Endometrial microvascular endothelial cells (primary cell): Measurements from ENCODE around the gene PPP1R14B. TPM values are rescaled to one million over a fixed set of nuclear protein-coding genes. Genes with fewer than 3 reads are reported as not detected.

ENCODE experiments used
- in situ Hi-C: cut with HindIII; loops from 2 replicates; pipeline ENCODE4 v1.10.0; 2017; ENCODE audit warnings: low sequenced_read_pairs, low pct_unique_long_range_greater_than_20kb; ENCODE audit errors: inconsistent ontology term
- total RNA-seq: library from RNA; depleted of rRNA; stranded (reverse); fragments of >200 nt; gene quantifications from one replicate; pipeline ENCODE4 v1.2.3, GENCODE V29; 2015; ENCODE audit errors: inconsistent ontology term

PPP1R14B gene
- total RNA-seq, 1 donor from 2014 or later = 283 TPM

DNA sequence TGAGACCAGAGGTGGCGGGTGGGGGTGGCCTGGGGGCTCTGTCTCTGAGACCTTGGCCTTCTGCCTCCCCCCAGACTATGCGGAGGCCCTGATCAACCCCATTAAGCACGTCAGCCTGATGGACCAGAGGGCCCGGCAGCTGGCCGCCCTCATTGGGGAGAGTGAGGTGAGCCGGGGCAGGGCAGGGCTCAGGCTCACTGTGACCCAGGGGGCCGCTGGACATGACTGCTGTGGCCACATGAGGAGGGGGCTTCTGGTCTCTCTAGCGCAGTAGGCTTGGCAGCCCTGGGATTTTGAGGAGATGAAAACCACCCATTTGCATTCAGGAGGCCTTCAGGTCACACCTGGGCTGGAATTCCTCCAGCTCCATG, 17.2 kb upstream of the PPP1R14B start:
- in situ Hi-C loops = no loop called here

DNA sequence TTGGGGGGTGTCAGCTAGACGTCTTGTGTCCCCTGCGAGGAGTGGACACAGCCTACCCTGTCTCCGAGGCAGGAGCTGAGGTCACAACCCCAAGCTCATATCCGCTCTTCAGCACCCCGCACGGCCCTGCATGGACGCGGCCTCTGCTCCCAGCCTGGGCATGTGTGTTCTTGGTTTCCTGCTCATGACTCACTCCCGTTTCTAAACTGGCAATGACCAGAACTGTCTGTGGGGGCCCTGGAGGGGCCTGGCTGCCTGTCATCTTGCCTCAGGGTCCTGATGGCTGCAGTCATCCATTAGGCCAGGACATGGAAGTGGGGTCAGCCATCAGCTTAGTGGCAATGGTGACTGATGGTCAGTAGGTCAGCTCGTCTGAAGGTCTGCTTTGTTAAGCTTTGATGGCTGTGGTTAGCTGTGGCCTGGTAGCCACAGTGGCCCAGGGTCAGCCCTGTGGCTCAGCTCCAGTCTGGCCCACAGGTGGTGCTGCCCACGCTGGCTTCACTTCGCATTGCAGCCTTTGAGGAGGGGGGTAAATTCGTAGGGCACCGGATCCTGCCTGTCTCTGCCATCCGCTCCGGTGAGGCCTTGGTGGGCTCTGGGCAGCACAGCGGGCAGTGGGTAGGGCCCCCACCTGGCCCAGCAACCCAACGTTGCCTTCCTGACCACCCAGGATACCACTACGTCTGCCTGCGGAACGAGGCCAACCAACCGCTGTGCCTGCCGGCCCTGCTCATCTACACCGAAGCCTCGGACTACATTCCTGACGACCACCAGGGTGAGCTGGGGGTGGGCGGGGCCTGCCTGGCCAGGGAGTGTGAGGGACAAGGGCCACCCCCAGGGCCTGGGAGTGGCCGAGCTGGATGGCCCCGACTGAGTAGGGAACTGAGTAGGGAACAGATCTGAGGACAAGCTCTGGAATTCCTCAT, 16.5 kb upstream of the PPP1R14B start:
- in situ Hi-C loops = no loop called here

DNA sequence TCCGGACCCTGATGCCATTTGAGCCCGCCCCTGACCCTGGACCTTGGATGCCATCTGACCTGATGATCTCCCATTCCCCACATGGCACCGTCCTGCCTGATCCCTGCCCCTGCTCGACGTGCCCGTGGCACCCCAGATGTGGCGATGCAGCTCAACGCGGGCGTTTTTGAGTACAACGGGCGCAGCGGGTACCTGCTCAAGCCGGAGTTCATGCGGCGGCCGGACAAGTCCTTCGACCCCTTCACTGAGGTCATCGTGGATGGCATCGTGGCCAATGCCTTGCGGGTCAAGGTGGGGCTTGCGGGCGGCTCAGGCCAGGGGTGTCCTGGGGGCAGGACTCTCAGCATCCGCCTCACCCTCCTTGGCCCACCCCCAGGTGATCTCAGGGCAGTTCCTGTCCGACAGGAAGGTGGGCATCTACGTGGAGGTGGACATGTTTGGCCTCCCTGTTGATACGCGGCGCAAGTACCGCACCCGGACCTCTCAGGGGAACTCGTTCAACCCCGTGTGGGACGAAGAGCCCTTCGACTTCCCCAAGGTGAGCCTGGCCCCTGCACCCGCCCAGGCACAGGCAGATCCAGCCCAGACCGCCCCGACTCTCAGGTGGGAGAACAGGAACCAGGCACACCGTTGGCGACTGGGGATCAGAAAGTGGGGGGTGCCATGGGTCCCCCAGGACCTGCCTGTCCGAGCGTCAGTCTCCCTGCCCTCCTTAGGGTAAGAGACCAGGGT, 15.7 kb upstream of the PPP1R14B start:
- in situ Hi-C loops = no loop called here

DNA sequence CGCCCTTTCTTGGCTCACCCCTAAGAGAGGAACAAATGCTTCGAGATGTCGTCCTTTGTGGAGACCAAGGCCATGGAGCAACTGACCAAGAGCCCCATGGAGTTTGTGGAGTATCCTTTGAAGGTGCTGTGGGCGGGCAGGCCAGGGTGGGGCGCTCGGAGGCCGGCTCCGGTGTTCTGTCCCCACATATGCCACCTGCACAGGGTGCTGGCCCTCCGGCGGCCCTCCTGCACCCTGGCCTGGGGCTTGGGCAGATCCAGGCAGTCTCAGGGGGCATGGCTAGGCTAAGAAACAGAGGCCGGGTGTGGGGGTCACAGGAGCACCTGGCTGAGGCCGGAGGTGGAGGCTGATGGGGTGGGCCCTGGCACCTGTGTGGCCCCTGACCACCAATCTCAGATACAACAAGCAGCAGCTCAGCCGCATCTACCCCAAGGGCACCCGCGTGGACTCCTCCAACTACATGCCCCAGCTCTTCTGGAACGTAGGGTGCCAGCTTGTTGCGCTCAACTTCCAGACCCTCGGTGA, 14.9 kb upstream of the PPP1R14B start:
- in situ Hi-C loops = no loop called here

GRCh38 chr11:64260147-64260708, 13.5 kb upstream of the PPP1R14B start:
- in situ Hi-C loops = no loop called here

- in situ Hi-C loops = no loop called here
Measured at GRCh38 chr11:64259533-64260067, 12.9 kb upstream of the PPP1R14B start.

DNA sequence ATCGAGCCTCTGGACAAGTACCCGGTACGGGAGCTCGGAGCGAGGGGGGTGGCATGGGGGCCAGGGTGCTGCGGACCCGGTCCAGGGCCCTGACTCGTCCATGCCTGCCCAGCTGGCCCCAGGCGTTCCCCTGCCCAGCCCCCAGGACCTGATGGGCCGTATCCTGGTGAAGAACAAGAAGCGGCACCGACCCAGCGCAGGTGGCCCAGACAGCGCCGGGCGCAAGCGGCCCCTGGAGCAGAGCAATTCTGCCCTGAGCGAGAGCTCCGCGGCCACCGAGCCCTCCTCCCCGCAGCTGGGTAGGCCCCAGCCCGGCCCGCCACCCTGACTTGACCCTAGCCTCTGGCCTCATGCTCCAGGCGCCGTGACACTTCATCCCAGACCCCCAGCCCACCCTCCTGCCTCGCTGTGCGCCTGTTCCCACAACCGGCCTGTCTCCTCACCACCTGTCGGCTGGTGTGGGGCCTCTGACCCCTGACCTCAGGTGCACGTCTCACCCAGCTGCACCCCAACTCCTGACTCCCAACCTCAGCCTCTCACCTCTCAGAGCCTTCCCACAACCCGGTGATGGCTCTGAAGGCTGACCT, 12.3 kb upstream of the PPP1R14B start:
- in situ Hi-C loops = no loop called here

DNA sequence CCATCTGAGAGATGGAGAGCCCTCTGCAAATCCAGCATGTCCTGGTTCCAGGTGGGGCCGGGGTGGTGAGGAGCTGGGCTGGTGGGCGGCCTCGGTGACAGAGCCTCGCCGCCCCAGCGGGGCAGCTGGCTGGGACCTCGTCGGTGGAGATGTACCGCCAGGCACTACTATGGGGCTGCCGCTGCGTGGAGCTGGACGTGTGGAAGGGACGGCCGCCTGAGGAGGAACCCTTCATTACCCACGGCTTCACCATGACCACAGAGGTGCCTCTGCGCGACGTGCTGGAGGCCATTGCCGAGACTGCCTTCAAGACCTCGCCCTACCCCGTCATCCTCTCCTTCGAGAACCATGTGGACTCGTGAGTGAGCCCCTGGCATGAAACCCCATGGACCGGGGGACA, 11.6 kb upstream of the PPP1R14B start:
- in situ Hi-C loops = no loop called here

DNA sequence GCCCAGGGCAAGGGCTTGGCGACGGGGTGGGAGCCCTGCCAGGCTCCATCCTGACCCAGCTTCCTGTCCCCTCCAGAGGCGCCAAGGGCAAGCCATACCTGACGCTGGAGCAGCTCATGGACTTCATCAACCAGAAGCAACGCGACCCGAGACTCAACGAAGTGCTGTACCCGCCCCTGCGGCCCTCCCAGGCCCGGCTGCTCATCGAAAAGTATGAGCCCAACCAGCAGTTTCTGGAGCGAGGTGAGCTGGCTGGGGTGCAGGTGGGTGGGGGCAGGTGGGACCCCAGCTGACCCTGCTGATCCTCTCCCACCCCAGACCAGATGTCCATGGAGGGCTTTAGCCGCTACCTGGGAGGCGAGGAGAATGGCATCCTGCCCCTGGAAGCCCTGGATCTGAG, 9.6 kb upstream of the PPP1R14B start:
- in situ Hi-C loops = no loop called here

DNA sequence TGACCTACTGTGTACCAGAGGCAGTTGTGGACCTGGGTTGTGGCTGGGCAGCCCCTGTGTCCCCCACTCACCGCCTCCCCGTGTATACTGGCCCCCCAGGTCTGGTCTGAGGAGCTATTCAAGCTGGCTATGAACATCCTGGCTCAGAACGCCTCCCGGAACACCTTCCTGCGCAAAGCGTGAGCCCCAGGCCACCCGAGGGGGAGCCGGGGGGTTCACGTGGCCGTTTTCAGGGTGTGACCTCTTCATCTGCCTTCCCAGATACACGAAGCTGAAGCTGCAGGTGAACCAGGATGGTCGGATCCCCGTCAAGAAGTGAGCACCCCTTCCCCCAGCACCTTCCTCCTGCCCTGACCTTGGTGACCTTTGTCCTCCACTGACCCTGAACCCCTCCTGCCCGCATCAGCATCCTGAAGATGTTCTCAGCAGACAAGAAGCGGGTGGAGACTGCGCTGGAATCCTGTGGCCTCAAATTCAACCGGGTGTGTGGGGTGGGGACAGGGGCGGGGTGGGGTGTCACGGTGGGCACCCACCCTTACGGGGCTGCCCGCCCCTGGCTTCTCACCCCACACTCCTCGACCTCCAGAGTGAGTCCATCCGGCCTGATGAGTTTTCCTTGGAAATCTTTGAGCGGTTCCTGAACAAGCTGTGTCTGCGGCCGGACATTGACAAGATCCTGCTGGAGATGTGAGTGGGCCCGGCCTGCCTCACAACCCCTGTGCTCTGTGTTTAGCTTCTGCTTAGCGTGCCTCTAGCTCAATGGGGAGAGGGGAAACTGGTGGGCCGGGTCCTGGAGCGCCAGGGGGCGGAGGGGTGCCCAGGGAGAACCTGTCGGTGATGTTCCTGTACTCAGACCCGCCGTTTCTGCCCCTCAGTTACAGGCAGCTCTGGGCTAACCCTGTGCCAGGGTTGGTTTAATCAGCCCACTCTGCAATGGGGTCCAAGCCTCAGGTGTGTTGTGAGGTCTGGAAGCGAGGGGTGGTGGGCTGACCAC, 8.7 kb upstream of the PPP1R14B start:
- in situ Hi-C loops = no loop called here

- in situ Hi-C loops = no loop called here
Measured at GRCh38 chr11:64254326-64254725, 7.6 kb upstream of the PPP1R14B start.

- in situ Hi-C loops = no loop called here
Measured at GRCh38 chr11:64253481-64253880, 6.7 kb upstream of the PPP1R14B start.

GRCh38 chr11:64253043-64253442, 6.3 kb upstream of the PPP1R14B start:
- in situ Hi-C loops = no loop called here

GRCh38 chr11:64252003-64252872, 5.5 kb upstream of the PPP1R14B start:
- in situ Hi-C loops = no loop called here

DNA sequence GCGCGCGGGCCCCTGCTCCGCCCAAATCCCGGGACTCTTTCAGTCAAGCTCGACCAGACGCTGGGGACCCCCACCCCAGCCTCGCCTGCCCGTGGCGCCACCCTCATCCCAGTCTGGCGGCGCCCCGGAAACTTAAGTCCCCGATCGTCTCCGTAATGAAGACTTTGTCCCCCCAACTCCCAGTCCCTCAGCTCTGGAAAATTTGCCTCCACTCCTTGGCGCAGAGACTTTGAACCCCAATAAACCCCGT, 4.9 kb upstream of the PPP1R14B start:
- in situ Hi-C loops = no loop called here

DNA sequence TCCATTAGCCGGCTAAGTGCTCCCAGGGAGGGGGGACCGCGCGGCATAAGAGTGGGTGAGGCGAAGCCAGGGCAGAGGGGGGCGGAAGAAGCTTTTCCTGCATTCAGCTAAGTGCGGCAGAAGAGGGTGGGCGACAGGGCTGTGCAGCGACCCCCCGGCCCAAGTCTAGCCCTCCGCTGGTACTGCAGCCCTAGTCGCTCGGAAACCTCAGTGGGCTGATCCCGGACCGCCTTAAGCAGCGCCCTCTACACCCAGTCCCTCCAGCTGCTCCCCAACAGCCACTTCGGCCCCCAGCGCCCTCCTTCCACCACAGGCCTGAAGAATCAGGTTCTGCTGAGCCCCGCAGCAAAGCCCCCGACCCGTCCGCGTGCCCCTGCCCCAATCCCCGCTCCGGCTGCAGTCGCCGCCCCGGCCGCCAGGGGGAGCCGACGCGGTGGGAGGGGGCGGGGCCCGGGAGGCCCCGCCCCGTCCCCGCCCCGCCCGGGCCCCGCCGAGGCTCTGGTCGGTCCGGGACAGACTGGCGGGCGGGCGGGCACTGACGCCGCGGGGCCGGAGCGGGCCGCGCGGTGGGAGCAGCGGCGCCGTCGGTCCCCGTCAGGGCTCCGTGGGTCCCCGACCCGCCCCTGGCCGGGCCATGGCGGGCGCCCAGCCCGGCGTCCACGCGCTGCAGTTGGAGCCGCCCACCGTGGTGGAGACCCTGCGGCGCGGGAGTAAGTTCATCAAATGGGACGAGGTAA, 4.4 kb upstream of the PPP1R14B start, which contains the start of gene PLCB3:
PLCB3 (plus strand) TSS at position 515 of the 737 bp plus-strand sequence; CDS start at position 635, 120 bp downstream.
- in situ Hi-C loops = no loop called here
